ENCODE measurements around the gene USP50. TPM values are rescaled to one million over a fixed set of nuclear protein-coding genes. Genes with fewer than 3 reads are reported as not detected.

USP50 gene
- total RNA-seq, 1 donor from 2014 or later, result not detected

GRCh38 chr15:50563756-50564155 lies 17.3 kb upstream of the USP50 start:
- no peak overlapping the region for H3K4me3 ChIP-seq (ENCODE audit: low read depth, low read length)
- DNase-seq (ENCODE audit: low read depth), result no peak
- TF ChIP-seq CTCF (conservative IDR thresholded peaks at IDR 0.05; ENCODE audit: low read depth, low read length), result no peak

GRCh38 chr15:50562735-50563640 lies 16.5 kb upstream of the USP50 start:
- no peak for TF ChIP-seq CTCF (conservative IDR thresholded peaks at IDR 0.05; ENCODE audit: low read depth, low read length)
- H3K4me3 ChIP-seq (ENCODE audit: low read depth, low read length), result no peak overlapping the region
- DNase-seq (ENCODE audit: low read depth), result no peak

DNA sequence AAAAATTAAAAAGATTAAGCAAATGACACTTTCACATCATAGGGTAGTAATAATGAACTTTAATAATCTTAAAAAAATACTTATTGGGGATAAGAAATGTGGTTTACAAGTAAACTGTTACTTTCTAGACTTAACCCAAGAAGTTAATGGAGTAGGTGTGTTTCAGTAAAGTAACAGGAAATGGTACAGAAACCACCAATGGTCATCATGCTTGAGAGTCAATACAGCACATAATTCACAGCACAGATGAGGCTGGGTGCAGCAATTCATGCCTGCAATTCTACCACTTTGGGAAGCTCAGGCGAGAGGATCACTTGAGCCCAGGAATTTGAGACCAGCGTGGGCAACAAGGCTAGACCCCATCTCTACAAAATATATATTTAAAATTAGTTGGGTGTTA lies 11.5 kb upstream of the USP50 start:
- no peak for DNase-seq (ENCODE audit: low read depth)
- no peak for TF ChIP-seq CTCF (conservative IDR thresholded peaks at IDR 0.05; ENCODE audit: low read depth, low read length)
- H3K4me3 ChIP-seq (ENCODE audit: low read depth, low read length), result no peak overlapping the region

GRCh38 chr15:50556642-50557371 lies 10.3 kb upstream of the USP50 start:
- no peak for DNase-seq (ENCODE audit: low read depth)
- no peak for TF ChIP-seq CTCF (conservative IDR thresholded peaks at IDR 0.05; ENCODE audit: low read depth, low read length)
- no peak overlapping the region for H3K4me3 ChIP-seq (ENCODE audit: low read depth, low read length)

DNA sequence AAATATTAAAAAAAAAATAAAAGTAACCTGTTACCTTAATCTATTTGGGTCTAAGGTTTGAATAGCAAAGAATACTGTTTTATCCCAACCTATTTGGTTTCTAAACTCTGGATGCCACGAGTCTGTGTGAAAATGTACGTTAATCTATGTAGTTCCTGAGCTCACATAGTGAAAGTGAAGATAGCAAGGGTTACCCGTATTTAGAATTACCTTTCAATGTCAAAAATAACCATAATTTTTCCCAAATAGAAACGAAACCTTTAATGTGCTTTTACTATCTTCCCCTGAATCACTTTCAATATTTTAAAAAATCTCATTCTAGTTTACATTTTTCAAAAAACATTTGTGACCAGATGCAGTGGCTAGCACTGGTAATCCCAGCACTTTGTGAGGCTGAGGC lies 5.8 kb upstream of the USP50 start:
- TF ChIP-seq CTCF (conservative IDR thresholded peaks at IDR 0.05; ENCODE audit: low read depth, low read length), result no peak

DNA sequence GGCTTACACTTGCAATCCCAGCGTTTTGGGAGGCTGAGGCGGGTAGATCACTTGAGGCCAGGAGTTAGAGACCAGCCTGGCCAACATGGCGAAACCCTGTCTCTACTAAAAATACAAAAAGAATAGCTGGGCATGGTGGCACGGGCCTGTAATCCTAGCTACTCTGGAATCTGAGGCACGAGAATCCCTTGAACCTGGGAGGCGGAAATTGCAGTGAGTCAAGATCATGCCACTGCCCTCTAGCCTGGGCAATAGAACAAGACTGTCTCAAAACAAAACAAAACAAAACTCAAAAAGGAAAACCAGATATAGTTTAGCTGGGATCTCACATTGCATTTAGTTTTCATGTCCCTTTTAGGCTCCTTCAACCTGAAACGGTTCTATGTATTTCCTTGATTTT lies 2.9 kb upstream of the USP50 start:
- H3K4me3 ChIP-seq (ENCODE audit: low read depth, low read length), result no peak overlapping the region
- DNase-seq (ENCODE audit: low read depth), result no peak
- TF ChIP-seq CTCF (conservative IDR thresholded peaks at IDR 0.05; ENCODE audit: low read depth, low read length), result no peak

More for the DNA sequence above, 5.8 kb upstream of the USP50 start:
- no peak for DNase-seq (ENCODE audit: low read depth)
- H3K4me3 ChIP-seq (ENCODE audit: low read depth, low read length), result no peak overlapping the region
